Endothelial cell of coronary artery (primary cell): ENCODE data around the gene UROD. TPM values are rescaled to one million over a fixed set of nuclear protein-coding genes. Genes with fewer than 3 reads are reported as not detected.

ENCODE experiments used
- total RNA-seq: library from RNA; depleted of rRNA; stranded (reverse); fragments of >200 nt; gene quantifications from 2 replicates; pipeline ENCODE4 v1.2.3, GENCODE V29; 2014

The UROD gene
- total RNA-seq = 162 and 250 TPM in 2 replicates

GRCh38 chr1:45011837-45012638 is at the start of gene UROD:
Gene UROD (plus strand): TSS chr1:45012254. CDS start chr1:45012266, 12 bp downstream.

GRCh38 chr1:45010855-45011811 is 921 bp upstream of the UROD start, which contains the start of gene HECTD3:
Gene HECTD3 (minus strand): TSS chr1:45011324. CDS start chr1:45011257, 67 bp downstream.

Other genes starting within 250 kb of the UROD start
- gene RPS8, start 236.7 kb upstream of the UROD start, total RNA-seq = 2,039 and 2,279 TPM in 2 replicates
- gene BEST4, start 224.1 kb upstream of the UROD start, total RNA-seq = 0.09 TPM in 1 of 2 replicates, not detected in the other
- 25.5 and 27.5 TPM in 2 replicates for gene PLK3, start 211.9 kb upstream of the UROD start, total RNA-seq
- gene DYNLT4, start 204.9 kb upstream of the UROD start, total RNA-seq = 0.09 and 0.28 TPM in 2 replicates
- gene BTBD19, start 203.7 kb upstream of the UROD start, total RNA-seq = 5.2 and 13.2 TPM in 2 replicates
- gene PTCH2, start 169.0 kb upstream of the UROD start, total RNA-seq = under 0.01 and 0.18 TPM in 2 replicates
- gene EIF2B3, start 25.7 kb upstream of the UROD start, total RNA-seq = 39.2 and 48.9 TPM in 2 replicates
- gene HECTD3, start 930 bp upstream of the UROD start, total RNA-seq = 27.3 and 27.5 TPM in 2 replicates
- 0.54 and 0.56 TPM in 2 replicates for gene ZSWIM5, start 194.4 kb downstream of the UROD start, total RNA-seq